DOHH2 (cell line): ENCODE data around the gene EPB41L2.

Experiments used
- H3F3A ChIP-seq: fragments of 200-600 bp; sonication (generic), shearing (Covaris generic); 2 replicates; pipeline ENCODE4 v1.6.0; 2016; ENCODE audit warnings: antibody characterized with exemption, mild to moderate bottlenecking; ENCODE audit not compliant: control insufficient read depth, insufficient read depth
- H3K27ac ChIP-seq: fragments of 200-600 bp; sonication (generic); 2 replicates; pipeline ENCODE4 v1.5.1; 2014; ENCODE audit warnings: low read depth, mild to moderate bottlenecking, low read length, moderate library complexity
- H3K27me3 ChIP-seq: fragments of 200-600 bp; sonication (generic); 2 replicates; pipeline ENCODE4 v1.6.1; 2014; ENCODE audit warnings: mild to moderate bottlenecking, low read length, mixed read lengths; ENCODE audit not compliant: control insufficient read depth
- H3K36me3 ChIP-seq: fragments of 200-600 bp; sonication (generic); 2 replicates; pipeline ENCODE4 v1.6.1; 2014; ENCODE audit warnings: mild to moderate bottlenecking, low read length, moderate library complexity, mixed read lengths; ENCODE audit not compliant: control insufficient read depth
- H3K4me1 ChIP-seq: fragments of 200-600 bp; sonication (generic); 2 replicates; pipeline ENCODE4 v1.6.1; 2014; ENCODE audit warnings: mild to moderate bottlenecking, low read length, mixed read lengths; ENCODE audit not compliant: control insufficient read depth
- H3K4me2 ChIP-seq: fragments of 200-600 bp; sonication (generic); 2 replicates; pipeline ENCODE4 v1.6.0; 2014; ENCODE audit warnings: mild to moderate bottlenecking, low read length, moderate library complexity
- H3K4me3 ChIP-seq: fragments of 200-600 bp; sonication (generic); 2 replicates; pipeline ENCODE4 v1.5.1; 2014; ENCODE audit warnings: mild to moderate bottlenecking, low read length, mixed read lengths
- H3K79me2 ChIP-seq: fragments of 200-600 bp; sonication (generic); 2 replicates; pipeline ENCODE4 v1.6.1; 2014; ENCODE audit warnings: mild to moderate bottlenecking, low read length, mixed read lengths; ENCODE audit not compliant: control insufficient read depth
- H3K9me2 ChIP-seq: fragments of 200-600 bp; sonication (generic); replicated peaks from 2 replicates; pipeline ENCODE4 v1.6.1; 2014; ENCODE audit warnings: mild to moderate bottlenecking, low read length, mixed read lengths; ENCODE audit not compliant: control insufficient read depth
- H3K9me3 ChIP-seq: fragments of 200-600 bp; sonication (generic); 2 replicates; pipeline ENCODE4 v1.6.1; 2014; ENCODE audit warnings: antibody characterized with exemption, low read length, mixed read lengths; ENCODE audit not compliant: control insufficient read depth, insufficient read depth
- H4K20me1 ChIP-seq: fragments of 200-600 bp; sonication (generic); 2 replicates; pipeline ENCODE4 v1.6.0; 2014; ENCODE audit warnings: low read depth, mild to moderate bottlenecking, antibody characterized with exemption, low read length, moderate library complexity; ENCODE audit not compliant: control insufficient read depth, insufficient read depth
- EZH2phosphoT487 ChIP-seq: fragments of 200-600 bp; sonication (generic); IDR thresholded peaks from 2 replicates; pipeline ENCODE4 v1.6.1; 2017; ENCODE audit warnings: borderline replicate concordance, mild to moderate bottlenecking, antibody characterized with exemption, low read length, moderate library complexity, mixed read lengths
- TF ChIP-seq, protein P1 (sequence below): fragments of 200-600 bp; sonication (generic); IDR thresholded peaks from one replicate; pipeline ENCODE4 v1.5.1; 2014; ENCODE audit warnings: antibody characterized with exemption, mild to moderate bottlenecking, low read depth, low read length; ENCODE audit not compliant: poor library complexity, severe bottlenecking

EPB41L2 gene

GRCh38 chr6:130970839-130971410 lies 92.1 kb downstream of the EPB41L2 start:
- Histone ChIP-seq H3F3A (no peaks in the 10 kb centered on the region), H3K4me3 (no peak overlapping the region), H3K4me2 (no peak overlapping the region), H3K4me1 (peaks cover 51% of the 10 kb centered on the region), H3K9me3 (no peaks in the 10 kb centered on the region), H3K9me2 (no peaks in the 10 kb centered on the region), H4K20me1 (no peaks in the 10 kb centered on the region; the same call in 1 of the 2 replicates), H3K36me3 (no peaks in the 10 kb centered on the region), H3K79me2 (peaks cover 80% of the 10 kb centered on the region), H3K27me3 (no peaks in the 10 kb centered on the region), H3K27ac (no peak overlapping the region)
- TF ChIP-seq, protein P1, sequence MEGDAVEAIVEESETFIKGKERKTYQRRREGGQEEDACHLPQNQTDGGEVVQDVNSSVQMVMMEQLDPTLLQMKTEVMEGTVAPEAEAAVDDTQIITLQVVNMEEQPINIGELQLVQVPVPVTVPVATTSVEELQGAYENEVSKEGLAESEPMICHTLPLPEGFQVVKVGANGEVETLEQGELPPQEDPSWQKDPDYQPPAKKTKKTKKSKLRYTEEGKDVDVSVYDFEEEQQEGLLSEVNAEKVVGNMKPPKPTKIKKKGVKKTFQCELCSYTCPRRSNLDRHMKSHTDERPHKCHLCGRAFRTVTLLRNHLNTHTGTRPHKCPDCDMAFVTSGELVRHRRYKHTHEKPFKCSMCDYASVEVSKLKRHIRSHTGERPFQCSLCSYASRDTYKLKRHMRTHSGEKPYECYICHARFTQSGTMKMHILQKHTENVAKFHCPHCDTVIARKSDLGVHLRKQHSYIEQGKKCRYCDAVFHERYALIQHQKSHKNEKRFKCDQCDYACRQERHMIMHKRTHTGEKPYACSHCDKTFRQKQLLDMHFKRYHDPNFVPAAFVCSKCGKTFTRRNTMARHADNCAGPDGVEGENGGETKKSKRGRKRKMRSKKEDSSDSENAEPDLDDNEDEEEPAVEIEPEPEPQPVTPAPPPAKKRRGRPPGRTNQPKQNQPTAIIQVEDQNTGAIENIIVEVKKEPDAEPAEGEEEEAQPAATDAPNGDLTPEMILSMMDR, result no peak
- TF ChIP-seq EZH2phosphoT487, result no peak

- no peaks in the 10 kb centered on the region for H3K9me3 ChIP-seq
- H3K79me2 ChIP-seq, result peaks cover 84% of the 10 kb centered on the region
- H4K20me1 ChIP-seq, result no peaks in the 10 kb centered on the region; the same call in 1 of the 2 replicates
- H3K4me2 ChIP-seq, result no peak overlapping the region
- no peaks in the 10 kb centered on the region for H3K9me2 ChIP-seq
- H3K27ac ChIP-seq, result no peak overlapping the region
- H3K4me3 ChIP-seq, result no peak overlapping the region
- no peaks in the 10 kb centered on the region; the same call in 1 of the 2 replicates for H3F3A ChIP-seq
- H3K27me3 ChIP-seq, result no peaks in the 10 kb centered on the region
- H3K36me3 ChIP-seq, result no peaks in the 10 kb centered on the region
- TF ChIP-seq, protein P1, result no peak
- TF ChIP-seq EZH2phosphoT487, result no peak
- H3K4me1 ChIP-seq, result peaks cover 61% of the 10 kb centered on the region
Measured at GRCh38 chr6:130969791-130970491, 93.1 kb downstream of the EPB41L2 start.

DNA sequence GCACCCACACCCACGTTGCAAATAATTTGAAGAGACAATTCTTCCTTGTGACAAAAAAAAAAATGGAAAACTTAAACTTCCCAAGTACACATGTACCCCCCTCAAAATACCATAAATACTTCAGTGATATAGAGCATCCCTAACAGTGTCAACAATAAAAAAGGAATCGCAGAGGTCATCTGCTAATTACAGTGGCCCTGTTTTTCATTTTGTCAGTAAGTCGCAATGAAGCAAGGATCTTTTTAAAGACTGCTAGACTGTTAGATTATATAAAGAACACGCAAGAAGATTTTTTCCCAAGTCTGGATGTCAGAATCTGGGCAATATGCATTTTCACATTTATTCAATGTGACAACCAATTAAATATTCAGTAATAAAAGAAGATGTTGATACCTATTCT lies 93.9 kb downstream of the EPB41L2 start:
- Histone ChIP-seq H4K20me1 (no peaks in the 10 kb centered on the region; the same call in 1 of the 2 replicates), H3K4me1 (peaks cover 67% of the 10 kb centered on the region), H3K27ac (no peak overlapping the region), H3K9me2 (no peaks in the 10 kb centered on the region), H3K4me3 (no peak overlapping the region), H3K79me2 (peaks cover 87% of the 10 kb centered on the region), H3F3A (peaks cover 4% of the 10 kb centered on the region), H3K9me3 (no peaks in the 10 kb centered on the region), H3K4me2 (no peak overlapping the region), H3K36me3 (no peaks in the 10 kb centered on the region), H3K27me3 (no peaks in the 10 kb centered on the region)
- TF ChIP-seq EZH2phosphoT487, result no peak
- TF ChIP-seq, protein P1, result no peak
